HCT116 (cell line): ENCODE results near the gene HJURP. TPM values are rescaled to one million over a fixed set of nuclear protein-coding genes. Genes with fewer than 3 reads are reported as not detected.

Source experiments
- ATAC-seq: fragments of 200-7000 bp; cut with Tn5 transposase; 2 replicates; pipeline ENCODE4 v1.9.1; 2020; ENCODE audit warnings: mild to moderate bottlenecking, moderate library complexity
- BruUV-seq: library from RNA; stranded (reverse); fragments of 400-500 nt; replicated peaks from 2 replicates; lab custom pipeline; 2021; lab: Mats Ljungman, UMichigan
- CTCF ChIA-PET: fragments of 300-600 bp; sonication (Branson Sonifier 250); formaldehyde crosslinking; loops from one replicate; lab custom pipeline; 2021; ENCODE audit warnings: antibody characterized with exemption; lab: Charles Lee
- POLR2A ChIA-PET: fragments of 300-600, 350-600 bp; sonication (Branson Sonifier 250); formaldehyde crosslinking; loops from one replicate; lab custom pipeline; 2021; ENCODE audit warnings: antibody characterized with exemption; lab: Charles Lee
- RAD21 ChIA-PET, 2 experiments: fragments of 300-600 bp; sonication (Branson Sonifier 250); formaldehyde crosslinking; loops; one replicate each; lab custom pipeline; 2023; ENCODE audit warnings: low total read pairs in 2 of 2; ENCODE audit not compliant: uncharacterized antibody in 2 of 2, unreplicated experiment in 2 of 2, low non-redundant PET in 1 of 2; lab: Charles Lee
- DNase-seq: peaks from one replicate; pipeline ENCODE4 v3.0.0-alpha.2; 2010; ENCODE audit warnings: low read depth, low spot score
- H2AFZ ChIP-seq: fragments of 200-600 bp; shearing (Covaris generic), sonication (generic); 2 replicates; pipeline ENCODE4 v1.6.1; 2017; ENCODE audit warnings: low read depth, mixed run types, mixed read lengths, antibody characterized with exemption, low read length; ENCODE audit not compliant: poor library complexity, severe bottlenecking
- H3K27ac ChIP-seq: 2 replicates; pipeline ENCODE4 v1.5.1; 2012; ENCODE audit warnings: low read depth, low read length
- H3K27me3 ChIP-seq: fragments of 200-600 bp; sonication (generic); 2 replicates; pipeline ENCODE4 v1.6.1; 2016; ENCODE audit warnings: mixed run types, low read length, mixed read lengths; ENCODE audit not compliant: insufficient read depth
- H3K36me3 ChIP-seq, 2 experiments: fragments of 200-500 bp in 1 of 2; fragments of 200-600 bp in 1 of 2; sonication (Bioruptor generic) in 1 of 2; sonication (generic) in 1 of 2; 2 replicates each; pipeline versions ENCODE4 v1.5.1 to v1.6.1; 2014 to 2016; ENCODE audit warnings: low read length in 2 of 2, inconsistent platforms in 1 of 2, mixed read lengths in 1 of 2, mixed run types in 1 of 2; ENCODE audit not compliant: insufficient read depth in 2 of 2, control insufficient read depth in 1 of 2
- H3K4me1 ChIP-seq, 2 experiments: fragments of 200-600 bp in 1 of 2; sonication (generic) in 1 of 2; 2 replicates each; pipeline versions ENCODE4 v1.5.1 to v1.6.1; 2012 to 2017; ENCODE audit warnings: low read length in 2 of 2, inconsistent platforms in 1 of 2, mild to moderate bottlenecking in 1 of 2, mixed read lengths in 1 of 2, mixed run types in 1 of 2, moderate library complexity in 1 of 2; ENCODE audit not compliant: insufficient read depth in 2 of 2, control insufficient read depth in 1 of 2
- H3K4me2 ChIP-seq: fragments of 200-600 bp; sonication (generic); 2 replicates; pipeline ENCODE4 v1.6.1; 2017; ENCODE audit warnings: mixed run types, low read length, mixed read lengths
- H3K4me3 ChIP-seq, 2 experiments: fragments of 200-600 bp in 1 of 2; sonication (generic) in 1 of 2; replicated peaks in 1 of 2; 2 replicates each; pipeline ENCODE4 v1.5.1; 2011 to 2016; ENCODE audit warnings: low read length in 2 of 2, control low read depth in 1 of 2, low read depth in 1 of 2, mild to moderate bottlenecking in 1 of 2, mixed read lengths in 1 of 2, mixed run types in 1 of 2
- H3K79me2 ChIP-seq: fragments of 200-600 bp; sonication (generic); 2 replicates; pipeline ENCODE4 v1.6.1; 2017; ENCODE audit warnings: mild to moderate bottlenecking, mixed run types, low read length, moderate library complexity, mixed read lengths; ENCODE audit not compliant: insufficient read depth
- H3K9ac ChIP-seq: fragments of 200-600 bp; sonication (generic); 2 replicates; pipeline ENCODE4 v1.6.1; 2016; ENCODE audit warnings: low read length, mixed read lengths
- H3K9me2 ChIP-seq: fragments of 200-600 bp; sonication (generic), shearing (Covaris generic); 2 replicates; pipeline ENCODE4 v1.6.1; 2017; ENCODE audit warnings: mixed run types, mild to moderate bottlenecking, moderate library complexity; ENCODE audit not compliant: insufficient read depth
- H3K9me3 ChIP-seq, 2 experiments: fragments of 200-500 bp in 1 of 2; fragments of 200-600 bp in 1 of 2; sonication (Bioruptor generic) in 1 of 2; sonication (generic) in 1 of 2; 2 replicates each; pipeline ENCODE4 v1.6.1; 2014 to 2017; ENCODE audit warnings: low read length in 2 of 2, mixed read lengths in 2 of 2, inconsistent platforms in 1 of 2, low read depth in 1 of 2, mild to moderate bottlenecking in 1 of 2, mixed run types in 1 of 2, moderate library complexity in 1 of 2; ENCODE audit not compliant: control insufficient read depth in 1 of 2, insufficient read depth in 1 of 2
- H4K20me1 ChIP-seq: fragments of 200-600 bp; sonication (generic), shearing (Covaris generic); 2 replicates; pipeline ENCODE4 v1.6.1; 2017; ENCODE audit warnings: mixed run types, mild to moderate bottlenecking, moderate library complexity; ENCODE audit not compliant: insufficient read depth
- ATF3 ChIP-seq: IDR thresholded peaks from 2 replicates; pipeline ENCODE4 v1.6.1; 2012
- CTCF ChIP-seq, 3 experiments: fragments of 200-600 bp in 1 of 3; sonication (generic) in 1 of 3; IDR thresholded peaks in 2 of 3; conservative IDR thresholded peaks in 1 of 3; 2 replicates each; pipeline ENCODE4 v1.5.1; 2012 to 2017; ENCODE audit warnings: low read depth in 2 of 3, low read length in 2 of 3, antibody characterized with exemption in 1 of 3, borderline replicate concordance in 1 of 3, control low read depth in 1 of 3, mild to moderate bottlenecking in 1 of 3, mixed read lengths in 1 of 3, mixed run types in 1 of 3, moderate library complexity in 1 of 3; ENCODE audit not compliant: insufficient read depth in 1 of 3
- EZH2 ChIP-seq: fragments of 200-600 bp; sonication (generic); IDR thresholded peaks from 2 replicates; pipeline ENCODE4 v1.6.1; 2017; ENCODE audit warnings: antibody characterized with exemption, mixed run types
- MAX ChIP-seq: IDR thresholded peaks from 2 replicates; pipeline ENCODE4 v1.6.1; 2012
- RAD21 ChIP-seq: IDR thresholded peaks from 2 replicates; pipeline ENCODE4 v1.6.1; 2012; ENCODE audit warnings: low read depth, mild to moderate bottlenecking
- REST ChIP-seq: IDR thresholded peaks from 2 replicates; pipeline ENCODE4 v1.6.1; 2012; ENCODE audit warnings: low read depth
- YY1 ChIP-seq: IDR thresholded peaks from 2 replicates; pipeline ENCODE4 v1.6.1; 2011; ENCODE audit warnings: low read length, low read depth, moderate library complexity, mild to moderate bottlenecking; ENCODE audit not compliant: insufficient replicate concordance; ENCODE audit errors: extremely low read depth
- ZFX ChIP-seq: fragments of 450-650 bp; IDR thresholded peaks from 2 replicates; pipeline ENCODE4 v1.6.1; 2017
- ZNF274 ChIP-seq: fragments of 200-500 bp; sonication (Bioruptor generic); IDR thresholded peaks from 2 replicates; pipeline ENCODE4 v1.6.1; 2014; ENCODE audit warnings: mild to moderate bottlenecking, low read depth, low read length, inconsistent platforms
- intact Hi-C: fragments of 100-400 bp; cut with micrococcal nuclease; formaldehyde crosslinking; loops from 2 replicates; pipeline ENCODE4 v1.10.0; 2022
- total RNA-seq: library from RNA; stranded (reverse); gene quantifications from one replicate; pipeline ENCODE4 v1.2.1, GENCODE V29; 2021; ENCODE audit not compliant: unreplicated experiment

Gene HJURP
- total RNA-seq, 1 experiment from 2014 or later, result 64.1 TPM

GRCh38 chr2:233800208-233800607 lies 54.1 kb downstream of the HJURP start:
- RAD21 ChIA-PET, result no interaction called here
- no peaks in the 10 kb centered on the region for H3K9me3 ChIP-seq
- no peak for ATAC-seq
- no peaks in the 10 kb centered on the region for H3K36me3 ChIP-seq
- H3K79me2 ChIP-seq, result no peaks in the 10 kb centered on the region
- no peak for DNase-seq
- H4K20me1 ChIP-seq, result no peaks in the 10 kb centered on the region
- H3K9ac ChIP-seq, result no peak overlapping the region
- no peak overlapping the region for H3K4me2 ChIP-seq
- no TSS peak for BruUV-seq
- CTCF ChIA-PET, result no interaction called here
- no peaks in the 10 kb centered on the region for H3K9me2 ChIP-seq
- peaks cover 5 to 9% of the 10 kb centered on the region in 2 experiments; a peak in 3 of 4 replicates for H3K4me1 ChIP-seq
- H3K4me3 ChIP-seq, result no peak overlapping the region
- intact Hi-C loops, result no loop called here
- H2AFZ ChIP-seq, result no peak overlapping the region
- no peaks in the 10 kb centered on the region for H3K27me3 ChIP-seq
- no peak overlapping the region for H3K27ac ChIP-seq
- TF ChIP-seq ZNF274 (no peak), MAX (no peak), ATF3 (no peak), ZFX (no peak), REST (no peak), CTCF (IDR thresholded peaks at IDR 0.05 in 2 of 3, conservative IDR thresholded peaks at IDR 0.05 in 1 of 3; ENCODE audit: borderline replicate concordance in 1 of 3, insufficient read depth in 1 of 3, low read depth in 2 of 3, low read length in 2 of 3) (no peak), YY1 (no peak), RAD21 (no peak), EZH2 (no peak)
- POLR2A ChIA-PET, result no interaction called here
